Loucy (cell line): ENCODE results near the gene KCNK3.

ENCODE experiments used
- CTCF ChIP-seq: fragments of 200-600 bp; sonication (generic); conservative IDR thresholded peaks from 2 replicates; pipeline ENCODE4 v1.5.1; 2014; ENCODE audit warnings: mild to moderate bottlenecking, antibody characterized with exemption, low read length
- EZH2phosphoT487 ChIP-seq: fragments of 200-600 bp; IDR thresholded peaks from 2 replicates; pipeline ENCODE4 v1.6.1; 2018; ENCODE audit warnings: antibody characterized with exemption, mild to moderate bottlenecking, moderate library complexity, borderline replicate concordance

- no peak for TF ChIP-seq CTCF
- no peak for TF ChIP-seq EZH2phosphoT487
These were observed 5.2 kb upstream of the KCNK3 start for GRCh38 chr2:26687328-26687727.
